ENCODE results near the gene REXO1.
"Not testable (repeated sequence)": the region's sequence is repeated elsewhere in the genome, so short reads cannot be mapped to it uniquely, and the experiment has no call there.

Gene REXO1

GRCh38 chr19:1876496-1877279, 28.4 kb upstream of the REXO1 start:
- DNase-seq, result peak in 1 of 2 experiments; percentile 61

- peak; percentile 77 to 81 for DNase-seq
These were observed 27.6 kb upstream of the REXO1 start for GRCh38 chr19:1875646-1876495.

- DNase-seq, result not testable (repeated sequence)
These were observed 27.0 kb upstream of the REXO1 start for GRCh38 chr19:1875265-1875645.

- no peak for DNase-seq
These were observed 26.4 kb upstream of the REXO1 start for GRCh38 chr19:1874554-1875185.

GRCh38 chr19:1873524-1874473, 25.5 kb upstream of the REXO1 start:
- no peak for DNase-seq

GRCh38 chr19:1872807-1873523, 24.7 kb upstream of the REXO1 start:
- no peak for DNase-seq

GRCh38 chr19:1871630-1872029, 23.3 kb upstream of the REXO1 start:
- no peak for DNase-seq

GRCh38 chr19:1871140-1871597, 22.9 kb upstream of the REXO1 start:
- no peak for DNase-seq

GRCh38 chr19:1868971-1869370, 20.7 kb upstream of the REXO1 start:
- no peak for DNase-seq

GRCh38 chr19:1867349-1867724, 19.1 kb upstream of the REXO1 start:
- DNase-seq, result no peak

- no peak for DNase-seq
These were observed 18.5 kb upstream of the REXO1 start for GRCh38 chr19:1866693-1867348.

GRCh38 chr19:1865172-1866010, 17.1 kb upstream of the REXO1 start:
- DNase-seq, result no peak

GRCh38 chr19:1864480-1865171, 16.3 kb upstream of the REXO1 start:
- peak; percentile 31 to 62 for DNase-seq

- DNase-seq, result peak; percentile 87 to 96
These were observed 15.6 kb upstream of the REXO1 start for GRCh38 chr19:1863638-1864479.

- no peak for DNase-seq
These were observed 15.0 kb upstream of the REXO1 start, which contains the start of gene KLF16 for GRCh38 chr19:1863328-1863637. KLF16 (minus strand) TSS chr19:1863579; CDS start chr19:1863497, 82 bp downstream.

- DNase-seq, result peak in 1 of 2 experiments; percentile 19
These were observed 14.4 kb upstream of the REXO1 start for GRCh38 chr19:1862424-1863327.

GRCh38 chr19:1862068-1862423, 13.8 kb upstream of the REXO1 start:
- no peak for DNase-seq
